Upper lobe of left lung (tissue), 6 donors: ENCODE data around the gene NF2. TPM values are rescaled to one million over a fixed set of nuclear protein-coding genes. Genes with fewer than 3 reads are reported as not detected.

Source experiments
- small RNA-seq, 4 donors: library from RNA; depleted of rRNA; stranded (forward); fragments of <200 nt; gene quantifications; one replicate each; pipeline ENCODE3, GENCODE V24; 2016
- total RNA-seq, 6 donors: library from RNA; depleted of rRNA in 4 of 6; stranded (reverse); fragments of >200 nt in 4 of 6; gene quantifications; one replicate each; pipeline versions ENCODE4 v1.1.0 to v1.2.1, GENCODE V29; 2016 to 2021
- donor health status: DM: no; HTN: no; CAD: no; lungs with moderate emphysema.
- donor health status: DM: no; HTN: yes; CAD: no; lungs with severe emphysema.

The NF2 gene
- total RNA-seq, 6 donors from 2014 or later: 31.2 to 43.8 (median 41.3) TPM

Small RNAs within 50 kb of the gene (small RNA-seq; reads per million reads assigned to genes)
- gene AC004882.2: 0 reads per million in 4 donors

Other genes starting within 250 kb of the NF2 start
- gene AP1B1, start 215.1 kb upstream of the NF2 start, total RNA-seq: 100 to 1,000 TPM in 1 of 6 donors, 10 to 100 TPM in 5; 44.7 to 162 (median 80.7) TPM
- gene RFPL1, start 165.1 kb upstream of the NF2 start, total RNA-seq: not detected
- under 1 TPM in 3 of 6 donors, not detected in 3; 0.26 to 0.94 (median 0.46) TPM for gene NEFH, start 123.4 kb upstream of the NF2 start, total RNA-seq
- 100 to 1,000 TPM in 1 of 6 donors, 10 to 100 TPM in 5; 30.1 to 126 (median 57.4) TPM for gene THOC5, start 49.9 kb upstream of the NF2 start, total RNA-seq
- gene NIPSNAP1, start 22.5 kb upstream of the NF2 start, total RNA-seq: 10 to 100 TPM; 16.8 to 32.8 (median 21.8) TPM
- gene CABP7, start 116.4 kb downstream of the NF2 start, total RNA-seq: under 1 TPM in 2 of 6 donors, not detected in 4; 0.15 to 0.44 TPM
- gene ZMAT5, start 163.4 kb downstream of the NF2 start, total RNA-seq: 10 to 100 TPM in 5 of 6 donors, 1 to 10 TPM in 1; 9.4 to 24.4 (median 22.4) TPM
- gene UQCR10, start 163.7 kb downstream of the NF2 start, total RNA-seq: 100 to 1,000 TPM in 2 of 6 donors, 10 to 100 TPM in 4; 50.5 to 107 (median 78.2) TPM
- 100 to 1,000 TPM in 1 of 6 donors, 10 to 100 TPM in 5; 42.3 to 129 (median 64.3) TPM for gene ASCC2, start 234.6 kb downstream of the NF2 start, total RNA-seq